A549 (cell line): Measurements from ENCODE around the gene IL10.

Experiments used
- BHLHE40 ChIP-seq: IDR thresholded peaks from 2 replicates; pipeline ENCODE4 v1.6.1; 2012; ENCODE audit warnings: low read depth, low read length, inconsistent platforms
- EHMT2 ChIP-seq: fragments of 200-600 bp; sonication (generic); IDR thresholded peaks from 2 replicates; pipeline ENCODE4 v1.6.1; 2016; ENCODE audit warnings: antibody characterized with exemption, low read depth, mild to moderate bottlenecking, moderate library complexity
- MAZ ChIP-seq: fragments of 150-350 bp; IDR thresholded peaks from 2 replicates; pipeline ENCODE4 v1.6.1; 2014; ENCODE audit warnings: antibody characterized with exemption, low read depth, low read length, borderline replicate concordance
- TF ChIP-seq, protein P1 (sequence below): fragments of >200 bp; sonication (Bioruptor Twin); formaldehyde crosslinking; IDR thresholded peaks from 3 replicates; pipeline ENCODE4 v1.5.1; 2016

DNA sequence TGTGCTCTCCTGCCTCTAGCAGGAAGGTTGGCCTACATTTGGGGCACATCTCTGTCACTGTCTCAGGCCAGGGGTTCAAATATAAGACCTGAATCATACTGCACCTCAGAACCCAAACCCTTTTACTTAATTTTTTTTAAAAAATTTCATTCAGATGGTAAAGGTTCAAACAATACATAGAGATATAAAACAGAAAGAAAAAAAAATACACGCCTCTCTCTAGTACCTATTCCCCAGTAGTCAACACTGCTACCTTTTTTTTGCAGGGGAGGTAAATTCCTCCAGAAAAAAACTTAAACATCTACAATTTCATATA is 54.7 kb downstream of the IL10 start:
- TF ChIP-seq, protein P1, sequence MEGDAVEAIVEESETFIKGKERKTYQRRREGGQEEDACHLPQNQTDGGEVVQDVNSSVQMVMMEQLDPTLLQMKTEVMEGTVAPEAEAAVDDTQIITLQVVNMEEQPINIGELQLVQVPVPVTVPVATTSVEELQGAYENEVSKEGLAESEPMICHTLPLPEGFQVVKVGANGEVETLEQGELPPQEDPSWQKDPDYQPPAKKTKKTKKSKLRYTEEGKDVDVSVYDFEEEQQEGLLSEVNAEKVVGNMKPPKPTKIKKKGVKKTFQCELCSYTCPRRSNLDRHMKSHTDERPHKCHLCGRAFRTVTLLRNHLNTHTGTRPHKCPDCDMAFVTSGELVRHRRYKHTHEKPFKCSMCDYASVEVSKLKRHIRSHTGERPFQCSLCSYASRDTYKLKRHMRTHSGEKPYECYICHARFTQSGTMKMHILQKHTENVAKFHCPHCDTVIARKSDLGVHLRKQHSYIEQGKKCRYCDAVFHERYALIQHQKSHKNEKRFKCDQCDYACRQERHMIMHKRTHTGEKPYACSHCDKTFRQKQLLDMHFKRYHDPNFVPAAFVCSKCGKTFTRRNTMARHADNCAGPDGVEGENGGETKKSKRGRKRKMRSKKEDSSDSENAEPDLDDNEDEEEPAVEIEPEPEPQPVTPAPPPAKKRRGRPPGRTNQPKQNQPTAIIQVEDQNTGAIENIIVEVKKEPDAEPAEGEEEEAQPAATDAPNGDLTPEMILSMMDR = no peak
- TF ChIP-seq EHMT2 (no peak), MAZ (no peak), BHLHE40 (no peak)
